ENCODE results near the gene OR6Q1. TPM values are rescaled to one million over a fixed set of nuclear protein-coding genes. Genes with fewer than 3 reads are reported as not detected.

The OR6Q1 gene
- total RNA-seq, 6 experiments from 2014 or later: not detected

- ATAC-seq: no peak
- Histone ChIP-seq H3K9me3 (no peaks in the 10 kb centered on the region), H3K36me3 (no peaks in the 10 kb centered on the region), H3K27me3 (no peaks in the 10 kb centered on the region), H3K4me1 (no peaks in the 10 kb centered on the region), H3K27ac (no peak overlapping the region), H3K4me3 (no peak overlapping the region)
- WGBS (ENCODE audit: insufficient coverage, low coverage, low lambda C conversion rate, missing lambda C conversion rate): 67% methylated on average over 2 of the region's 2 CpGs
- intact Hi-C loops (cut with DNase I): no loop called here
- no peak for DNase-seq
- TF ChIP-seq POLR2A (IDR thresholded peaks at IDR 0.05) (no peak), CTCF (IDR thresholded peaks at IDR 0.05) (no peak)
Measured at GRCh38 chr11:58034471-58034870, 3.7 kb downstream of the OR6Q1 start.

- TF ChIP-seq CTCF (IDR thresholded peaks at IDR 0.05) (no peak), POLR2A (IDR thresholded peaks at IDR 0.05) (no peak)
- Histone ChIP-seq H3K27ac (no peak overlapping the region), H3K4me3 (no peak overlapping the region), H3K9me3 (no peaks in the 10 kb centered on the region), H3K36me3 (no peaks in the 10 kb centered on the region), H3K27me3 (no peaks in the 10 kb centered on the region), H3K4me1 (no peaks in the 10 kb centered on the region)
- no peak for DNase-seq
- no peak for ATAC-seq
- intact Hi-C loops (cut with DNase I): no loop called here
Measured at GRCh38 chr11:58039589-58039988, 8.8 kb downstream of the OR6Q1 start.

DNA sequence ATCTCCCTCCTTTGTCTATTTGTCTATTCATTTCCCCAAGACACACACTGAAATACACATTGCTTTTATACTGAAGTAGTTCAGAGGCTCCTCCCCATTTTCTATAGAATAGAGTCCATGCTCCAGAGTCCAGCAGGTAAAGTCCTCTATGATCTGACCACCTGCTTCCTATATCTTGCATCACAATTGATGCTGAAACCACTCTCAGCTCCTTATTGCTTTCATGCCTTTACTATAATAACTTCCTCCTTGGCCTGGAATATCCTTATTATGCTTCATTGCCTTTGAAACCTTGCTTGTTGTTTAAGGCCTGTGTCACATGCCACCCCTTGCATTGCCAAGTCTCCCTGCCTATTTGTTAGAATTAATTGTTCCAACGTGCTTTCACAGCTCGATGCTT is 12.6 kb downstream of the OR6Q1 start:
- intact Hi-C loops (cut with DNase I): no loop called here
- Histone ChIP-seq H3K36me3 (no peaks in the 10 kb centered on the region), H3K27me3 (no peaks in the 10 kb centered on the region), H3K27ac (no peak overlapping the region), H3K4me1 (no peaks in the 10 kb centered on the region), H3K4me3 (no peak overlapping the region), H3K9me3 (no peaks in the 10 kb centered on the region)
- no peak for ATAC-seq
- TF ChIP-seq POLR2A (IDR thresholded peaks at IDR 0.05) (no peak), CTCF (IDR thresholded peaks at IDR 0.05) (no peak)
- 58% methylated on average over 2 of the region's 2 CpGs for WGBS (ENCODE audit: insufficient coverage, low coverage, low lambda C conversion rate, missing lambda C conversion rate)
- DNase-seq: no peak

GRCh38 chr11:58046231-58046630 is 15.5 kb downstream of the OR6Q1 start:
- H3K9me3 ChIP-seq: no peaks in the 10 kb centered on the region
- TF ChIP-seq POLR2A (IDR thresholded peaks at IDR 0.05): no peak
- TF ChIP-seq CTCF (IDR thresholded peaks at IDR 0.05): no peak
- H3K4me1 ChIP-seq: no peaks in the 10 kb centered on the region
- no peaks in the 10 kb centered on the region for H3K36me3 ChIP-seq
- no peak overlapping the region for H3K4me3 ChIP-seq
- intact Hi-C loops (cut with DNase I): no loop called here
- DNase-seq (no peak), ATAC-seq (no peak)
- H3K27me3 ChIP-seq: no peaks in the 10 kb centered on the region
- 36% methylated on average over 3 of the region's 3 CpGs for WGBS (ENCODE audit: insufficient coverage, low coverage, low lambda C conversion rate, missing lambda C conversion rate)
- H3K27ac ChIP-seq: no peak overlapping the region

DNA sequence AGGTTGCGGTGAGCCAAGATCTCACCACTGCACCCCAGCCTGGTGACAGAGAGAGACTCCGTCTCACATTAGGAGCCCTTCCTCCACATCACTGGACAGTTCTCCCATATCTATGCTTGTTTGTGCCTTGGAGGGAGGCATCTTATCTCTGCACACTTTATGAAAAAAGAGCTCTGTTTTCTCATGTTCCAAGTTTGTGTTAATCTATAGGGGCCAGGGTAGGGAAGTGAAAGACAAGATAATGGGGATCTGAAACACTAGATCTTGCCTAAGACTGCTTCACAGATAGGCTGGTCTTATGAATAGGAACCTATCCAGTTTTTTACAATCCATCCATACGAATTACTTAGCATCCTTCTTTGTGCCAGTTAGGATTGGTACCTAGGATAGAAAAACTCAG is 17.1 kb downstream of the OR6Q1 start:
- intact Hi-C loops (cut with DNase I): no loop called here
- Histone ChIP-seq H3K36me3 (no peaks in the 10 kb centered on the region), H3K27me3 (no peaks in the 10 kb centered on the region), H3K4me1 (no peaks in the 10 kb centered on the region), H3K4me3 (no peak overlapping the region), H3K27ac (no peak overlapping the region), H3K9me3 (no peaks in the 10 kb centered on the region)
- WGBS (ENCODE audit: insufficient coverage, low coverage, low lambda C conversion rate, missing lambda C conversion rate): 60% methylated on average over 2 of the region's 3 CpGs
- no peak for TF ChIP-seq POLR2A (IDR thresholded peaks at IDR 0.05)
- DNase-seq (no peak), ATAC-seq (no peak)
